Hepatocyte (in vitro differentiated cells): Measurements from ENCODE around the gene OR7G2. TPM values are rescaled to one million over a fixed set of nuclear protein-coding genes. Genes with fewer than 3 reads are reported as not detected.

ENCODE experiments used
- DNase-seq: peaks from one replicate; pipeline ENCODE4 v3.0.0-alpha.2; 2016; ENCODE audit warnings: low spot score
- H2AFZ ChIP-seq: fragments of 200-600 bp; sonication (generic); 2 replicates; pipeline ENCODE4 v1.6.0; 2016; ENCODE audit warnings: antibody characterized with exemption, mild to moderate bottlenecking
- H3K27ac ChIP-seq: fragments of 200-600 bp; sonication (generic); 2 replicates; pipeline ENCODE4 v1.5.1; 2016; ENCODE audit warnings: mild to moderate bottlenecking
- H3K27me3 ChIP-seq: fragments of 200-600 bp; sonication (generic); 2 replicates; pipeline ENCODE4 v1.6.1; 2016
- H3K36me3 ChIP-seq: fragments of 200-600 bp; sonication (generic); replicated peaks from 2 replicates; pipeline ENCODE4 v1.5.1; 2016; ENCODE audit warnings: low read depth; ENCODE audit not compliant: insufficient read depth
- H3K4me1 ChIP-seq: fragments of 200-600 bp; sonication (generic); 2 replicates; pipeline ENCODE4 v1.5.1; 2016; ENCODE audit warnings: mild to moderate bottlenecking, moderate library complexity; ENCODE audit not compliant: insufficient read depth
- H3K4me2 ChIP-seq: fragments of 200-600 bp; sonication (generic); 2 replicates; pipeline ENCODE4 v1.6.0; 2016
- H3K4me3 ChIP-seq: fragments of 200-600 bp; sonication (generic); 2 replicates; pipeline ENCODE4 v1.5.1; 2016; ENCODE audit warnings: mild to moderate bottlenecking
- H3K79me2 ChIP-seq: fragments of 200-600 bp; sonication (generic); 2 replicates; pipeline ENCODE4 v1.6.0; 2017; ENCODE audit warnings: mild to moderate bottlenecking
- H3K9me2 ChIP-seq: fragments of 200-600 bp; sonication (generic); replicated peaks from 2 replicates; pipeline ENCODE4 v1.6.0; 2017; ENCODE audit warnings: mild to moderate bottlenecking; ENCODE audit not compliant: insufficient read depth
- H3K9me3 ChIP-seq: fragments of 200-600 bp; sonication (generic); 2 replicates; pipeline ENCODE4 v1.5.1; 2016; ENCODE audit warnings: low read depth, mild to moderate bottlenecking
- H4K20me1 ChIP-seq: fragments of 200-600 bp; sonication (generic); 2 replicates; pipeline ENCODE4 v1.6.0; 2016; ENCODE audit warnings: mild to moderate bottlenecking; ENCODE audit not compliant: insufficient read depth, poor library complexity, severe bottlenecking
- EZH2 ChIP-seq: fragments of 200-600 bp; sonication (generic); IDR thresholded peaks from 2 replicates; pipeline ENCODE4 v1.6.1; 2016; ENCODE audit warnings: antibody characterized with exemption, mild to moderate bottlenecking, borderline replicate concordance
- EZH2phosphoT487 ChIP-seq: fragments of 200-600 bp; sonication (generic); IDR thresholded peaks from one replicate; pipeline ENCODE4 v1.6.1; 2018; ENCODE audit warnings: antibody characterized with exemption, mild to moderate bottlenecking, low read depth, moderate library complexity; ENCODE audit not compliant: unreplicated experiment, severe bottlenecking
- WGBS: methylation state at CpG from one replicate; pipeline ENCODE4 v1.1.6; 2016; ENCODE audit warnings: low lambda C conversion rate; ENCODE audit errors: missing lambda C conversion rate; 5-methylcytosine and 5-hydroxymethylcytosine counted together
- polyA plus RNA-seq: library from polyadenylated mRNA; unstranded; fragments of >200 nt; fragmentation: Nextera tagmentation; extraction: Ambion mirVana; gene quantifications from 2 replicates; pipeline ENCODE4 v1.2.1, GENCODE V29; 2016
- total RNA-seq: library from RNA; depleted of rRNA; stranded (reverse); fragments of >200 nt; gene quantifications from 2 replicates; pipeline ENCODE4 v1.2.3, GENCODE V29; 2014
- TF ChIP-seq, protein P1 (sequence below): fragments of 200-600 bp; sonication (generic); IDR thresholded peaks from 2 replicates; pipeline ENCODE4 v1.5.1; 2016; ENCODE audit warnings: antibody characterized with exemption, mild to moderate bottlenecking; ENCODE audit not compliant: poor library complexity

OR7G2 gene
- total and polyA plus RNA-seq, 2 experiments from 2014 or later: not detected

DNA sequence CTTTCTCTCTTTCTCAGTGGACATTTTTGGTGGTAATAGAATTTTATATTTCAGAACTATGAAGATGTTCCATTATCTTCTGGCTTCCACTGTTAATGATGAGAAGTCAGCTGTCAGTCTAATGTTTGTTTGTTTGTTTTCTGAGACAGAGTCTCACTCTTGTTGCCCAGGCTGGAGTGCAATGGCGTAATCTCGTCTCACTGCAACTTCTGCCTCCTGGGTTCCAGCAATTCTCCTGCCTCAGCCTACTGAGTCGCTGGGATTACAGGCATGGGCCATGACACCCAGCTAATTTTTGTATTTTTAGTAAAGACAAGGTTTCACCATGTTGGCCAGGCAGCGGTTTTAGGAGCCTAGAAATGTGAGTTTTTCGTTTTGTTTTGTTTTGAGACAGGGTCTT is 37.6 kb upstream of the OR7G2 start:
- DNase-seq: no peak
- Histone ChIP-seq H3K9me2 (no peaks in the 10 kb centered on the region), H3K9me3 (peaks cover 20% of the 10 kb centered on the region), H3K36me3 (no peaks in the 10 kb centered on the region), H3K27me3 (no peaks in the 10 kb centered on the region), H3K4me3 (no peak overlapping the region), H4K20me1 (peaks cover 4% of the 10 kb centered on the region), H3K79me2 (peaks cover 97% of the 10 kb centered on the region), H2AFZ (no peak overlapping the region), H3K4me1 (no peaks in the 10 kb centered on the region), H3K27ac (no peak overlapping the region), H3K4me2 (no peak overlapping the region)
- WGBS: 99% methylated on average over 5 of the region's 5 CpGs
- TF ChIP-seq EZH2phosphoT487 (no peak), EZH2 (no peak)
- TF ChIP-seq, protein P1, sequence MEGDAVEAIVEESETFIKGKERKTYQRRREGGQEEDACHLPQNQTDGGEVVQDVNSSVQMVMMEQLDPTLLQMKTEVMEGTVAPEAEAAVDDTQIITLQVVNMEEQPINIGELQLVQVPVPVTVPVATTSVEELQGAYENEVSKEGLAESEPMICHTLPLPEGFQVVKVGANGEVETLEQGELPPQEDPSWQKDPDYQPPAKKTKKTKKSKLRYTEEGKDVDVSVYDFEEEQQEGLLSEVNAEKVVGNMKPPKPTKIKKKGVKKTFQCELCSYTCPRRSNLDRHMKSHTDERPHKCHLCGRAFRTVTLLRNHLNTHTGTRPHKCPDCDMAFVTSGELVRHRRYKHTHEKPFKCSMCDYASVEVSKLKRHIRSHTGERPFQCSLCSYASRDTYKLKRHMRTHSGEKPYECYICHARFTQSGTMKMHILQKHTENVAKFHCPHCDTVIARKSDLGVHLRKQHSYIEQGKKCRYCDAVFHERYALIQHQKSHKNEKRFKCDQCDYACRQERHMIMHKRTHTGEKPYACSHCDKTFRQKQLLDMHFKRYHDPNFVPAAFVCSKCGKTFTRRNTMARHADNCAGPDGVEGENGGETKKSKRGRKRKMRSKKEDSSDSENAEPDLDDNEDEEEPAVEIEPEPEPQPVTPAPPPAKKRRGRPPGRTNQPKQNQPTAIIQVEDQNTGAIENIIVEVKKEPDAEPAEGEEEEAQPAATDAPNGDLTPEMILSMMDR: no peak

DNA sequence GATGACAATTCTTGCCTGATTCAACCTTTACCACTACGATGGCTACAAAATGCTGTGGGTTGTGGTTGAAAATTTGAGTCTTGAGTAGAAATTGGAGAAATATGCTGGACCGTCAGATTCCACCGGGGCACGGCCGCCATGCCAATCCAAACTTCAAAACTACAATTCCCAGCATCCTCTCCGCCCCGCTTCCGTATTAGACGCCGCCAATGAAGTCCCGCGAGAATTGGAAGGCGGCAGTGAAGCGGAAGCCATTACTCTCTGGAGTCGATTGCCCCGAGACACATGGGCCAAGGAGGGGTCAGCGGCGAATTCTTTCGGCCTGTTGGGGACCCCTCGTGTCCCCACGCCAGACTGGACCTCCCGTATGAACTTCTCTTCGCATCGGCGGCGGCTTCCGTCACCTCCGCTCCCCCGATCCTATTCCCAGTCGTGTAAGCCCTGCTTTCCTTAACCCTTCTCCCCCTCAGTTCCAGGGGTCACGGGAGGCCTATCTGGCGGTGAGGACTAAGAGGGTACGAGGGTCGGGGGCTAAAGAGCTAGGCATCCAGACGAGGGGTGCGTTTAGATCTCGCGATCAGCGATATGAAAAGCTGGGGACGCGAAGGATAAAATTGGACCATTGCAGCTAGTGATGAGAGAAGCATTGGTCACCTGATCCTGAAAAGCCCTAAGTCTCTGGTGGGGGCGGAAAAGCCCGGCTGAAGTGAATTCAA is 33.0 kb upstream of the OR7G2 start, which contains the start of gene ZNF317:
Gene ZNF317 (plus strand): TSS at position 239 of the 716 bp plus-strand sequence. CDS start 15,620 bp downstream, outside the sequence.
- TF ChIP-seq, protein P1: no peak
- TF ChIP-seq EZH2: no peak
- no peak for TF ChIP-seq EZH2phosphoT487
- DNase-seq: peak; percentile 96
- Histone ChIP-seq H3K4me3 (peak within 1 kb of the TSS; percentile 80), H3K36me3 (no peaks in the 10 kb centered on the region), H3K27me3 (no peaks in the 10 kb centered on the region), H3K27ac (peak within 1 kb of the TSS; percentile 88), H3K4me1 (no peaks in the 10 kb centered on the region), H4K20me1 (peaks cover 4% of the 10 kb centered on the region), H3K9me3 (peaks cover 15% of the 10 kb centered on the region), H2AFZ (peak within 1 kb of the TSS; percentile 93), H3K9me2 (no peaks in the 10 kb centered on the region), H3K79me2 (peaks cover 51% of the 10 kb centered on the region), H3K4me2 (peak within 1 kb of the TSS; percentile 78)
- 2% methylated on average over 43 of the region's 43 CpGs for WGBS

DNA sequence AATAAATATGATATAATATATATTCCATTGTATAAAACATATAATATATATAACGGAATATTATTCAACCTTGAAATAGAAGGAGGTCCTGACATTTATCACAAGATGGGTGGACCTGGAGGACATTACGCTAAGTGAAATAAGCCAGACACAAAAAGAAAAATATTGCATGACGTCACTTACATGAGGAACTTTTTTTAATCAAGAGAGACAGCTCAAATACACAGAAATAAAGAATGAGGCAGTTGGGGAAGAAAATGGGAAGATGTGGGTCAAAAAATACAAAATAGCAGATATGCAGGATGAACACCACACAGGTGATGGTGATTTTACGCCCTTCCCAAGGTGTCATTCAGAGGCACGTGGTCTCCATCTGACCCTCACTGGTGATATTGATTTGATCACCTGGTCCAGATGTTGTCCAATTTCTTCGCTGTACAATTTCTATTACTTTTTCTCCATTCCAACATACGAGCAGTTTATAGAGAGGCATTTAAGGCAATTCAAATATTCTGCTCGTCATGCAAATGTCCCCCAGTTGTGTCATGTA is 32.4 kb upstream of the OR7G2 start:
- Histone ChIP-seq H4K20me1 (peaks cover 4% of the 10 kb centered on the region), H3K4me2 (peak overlapping the region; percentile 78), H3K79me2 (peaks cover 44% of the 10 kb centered on the region), H3K27me3 (no peaks in the 10 kb centered on the region), H3K9me3 (peaks cover 8% of the 10 kb centered on the region), H3K4me1 (no peaks in the 10 kb centered on the region), H3K9me2 (no peaks in the 10 kb centered on the region), H3K36me3 (no peaks in the 10 kb centered on the region), H3K4me3 (peak overlapping the region; percentile 52), H2AFZ (peak overlapping the region; percentile 93), H3K27ac (no peak overlapping the region)
- 40% methylated on average over 8 of the region's 8 CpGs for WGBS
- DNase-seq: no peak
- TF ChIP-seq, protein P1: no peak
- TF ChIP-seq EZH2 (no peak), EZH2phosphoT487 (no peak)
